GM21529 (cell line): ENCODE data around the gene MAGI1.
"Not testable (repeated sequence)": the region's sequence is repeated elsewhere in the genome, so short reads cannot be mapped to it uniquely, and the experiment has no call there.

ENCODE experiments used
- ATAC-seq: cut with Tn5 transposase; IDR thresholded peaks from one replicate; pipeline ENCODE4 v1.9.1; 2021; ENCODE audit not compliant: unreplicated experiment

The MAGI1 gene

GRCh38 chr3:65582012-65582717 is 456.6 kb downstream of the MAGI1 start:
- ATAC-seq, result no peak

- no peak for ATAC-seq
Measured at GRCh38 chr3:65581313-65581712, 457.4 kb downstream of the MAGI1 start.

GRCh38 chr3:65578861-65579260 is 459.9 kb downstream of the MAGI1 start:
- no peak for ATAC-seq

- no peak for ATAC-seq
Measured at GRCh38 chr3:65577843-65578430, 460.8 kb downstream of the MAGI1 start.

GRCh38 chr3:65576966-65577365 is 461.8 kb downstream of the MAGI1 start:
- no peak for ATAC-seq

- no peak for ATAC-seq
Measured at GRCh38 chr3:65576228-65576627, 462.5 kb downstream of the MAGI1 start.

GRCh38 chr3:65575376-65575840 is 463.3 kb downstream of the MAGI1 start:
- no peak for ATAC-seq

GRCh38 chr3:65573548-65574116 is 465.1 kb downstream of the MAGI1 start:
- no peak for ATAC-seq

GRCh38 chr3:65572175-65572777 is 466.4 kb downstream of the MAGI1 start:
- ATAC-seq, result no peak

GRCh38 chr3:65569845-65570405 is 468.8 kb downstream of the MAGI1 start:
- ATAC-seq, result no peak

GRCh38 chr3:65569129-65569528 is 469.6 kb downstream of the MAGI1 start:
- ATAC-seq, result no peak

GRCh38 chr3:65568497-65568896 is 470.2 kb downstream of the MAGI1 start:
- ATAC-seq, result no peak

- ATAC-seq, result not testable (repeated sequence)
Measured at GRCh38 chr3:65565744-65566143, 473.0 kb downstream of the MAGI1 start.

- no peak for ATAC-seq
Measured at GRCh38 chr3:65564483-65564882, 474.2 kb downstream of the MAGI1 start.

GRCh38 chr3:65563861-65564260 is 474.9 kb downstream of the MAGI1 start:
- no peak for ATAC-seq

GRCh38 chr3:65562447-65562846 is 476.3 kb downstream of the MAGI1 start:
- ATAC-seq, result no peak

- ATAC-seq, result no peak
Measured at GRCh38 chr3:65561617-65562016, 477.1 kb downstream of the MAGI1 start.

- no peak for ATAC-seq
Measured at GRCh38 chr3:65560901-65561300, 477.8 kb downstream of the MAGI1 start.

- no peak for ATAC-seq
Measured at GRCh38 chr3:65560133-65560532, 478.6 kb downstream of the MAGI1 start.

- ATAC-seq, result no peak
Measured at GRCh38 chr3:65559643-65560042, 479.1 kb downstream of the MAGI1 start.

GRCh38 chr3:65558826-65559225 is 479.9 kb downstream of the MAGI1 start:
- ATAC-seq, result no peak
